Measurements from ENCODE around the gene CTSZ. TPM values are rescaled to one million over a fixed set of nuclear protein-coding genes. Genes with fewer than 3 reads are reported as not detected.
"Not testable (repeated sequence)": the region's sequence is repeated elsewhere in the genome, so short reads cannot be mapped to it uniquely, and the experiment has no call there.

The CTSZ gene
- total RNA-seq, 2 donors from 2014 or later, result 283 to 307 TPM

GRCh38 chr20:58969439-58969838, 37.6 kb downstream of the CTSZ start:
- ATAC-seq, result no peak
- no peak for DNase-seq
- intact Hi-C loops (cut with DNase I, micrococcal nuclease), result no loop called here

- ATAC-seq (no peak), DNase-seq (no peak)
- intact Hi-C loops (cut with DNase I, micrococcal nuclease), result no loop called here
Observed at GRCh38 chr20:58967652-58968429, 39.2 kb downstream of the CTSZ start.

DNA sequence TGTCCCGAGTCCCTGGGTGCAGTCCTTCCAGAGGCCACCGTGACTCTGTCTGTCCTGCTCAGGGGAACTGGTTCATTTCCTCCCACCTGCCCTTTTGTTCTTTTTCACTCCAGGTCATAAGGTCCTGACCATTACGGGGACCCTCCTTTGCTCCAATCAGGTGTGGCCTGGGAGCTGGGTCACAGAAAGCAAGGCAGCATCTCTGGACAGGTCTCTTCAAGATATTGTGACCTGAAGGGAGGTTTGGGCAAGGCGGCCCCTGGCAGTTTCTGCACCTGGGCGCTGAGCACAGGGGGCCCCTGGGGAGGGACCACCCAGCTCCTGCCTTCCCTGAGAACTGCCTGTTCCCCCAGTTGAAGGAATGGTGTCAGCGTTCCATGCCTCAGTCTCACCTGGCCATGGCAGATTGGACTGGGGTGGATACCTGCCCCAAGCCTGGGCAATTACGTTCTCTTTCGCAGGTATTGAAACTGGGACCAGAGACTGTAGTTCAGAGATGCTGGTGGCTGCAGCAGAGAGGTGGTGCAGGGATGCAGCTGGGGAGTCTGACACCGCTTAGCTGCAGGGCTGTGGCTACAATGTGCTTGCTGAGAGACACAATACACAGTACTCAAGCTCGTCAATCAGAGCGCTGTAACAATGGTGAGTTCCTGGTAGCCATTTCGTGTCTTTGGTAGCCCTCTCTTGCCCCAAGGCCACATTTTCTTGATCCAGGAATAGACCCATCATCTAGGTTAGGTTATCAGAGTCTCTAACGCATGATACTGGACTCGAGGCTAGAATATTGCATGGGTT, 41.6 kb downstream of the CTSZ start:
- DNase-seq, result no peak
- intact Hi-C loops (cut with DNase I, micrococcal nuclease), result no loop called here

DNA sequence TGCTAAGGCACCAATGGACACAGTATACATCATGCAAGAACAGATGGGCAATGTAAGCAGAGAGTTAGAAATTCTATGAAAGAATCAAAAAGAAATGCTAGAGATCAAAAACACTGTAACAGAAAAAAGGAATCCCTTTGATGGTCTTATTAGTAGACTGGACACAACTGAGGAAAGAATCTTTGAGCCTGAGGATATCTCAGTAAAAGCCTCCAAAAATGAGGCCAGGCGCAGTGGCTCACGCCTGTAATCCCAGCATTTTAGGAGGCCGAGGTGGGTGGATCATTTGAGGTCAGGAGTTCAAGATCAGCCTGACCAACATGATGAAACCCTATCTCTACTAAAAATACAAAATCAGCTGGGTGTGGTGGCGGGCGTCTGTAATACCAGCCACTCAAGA, 43.1 kb downstream of the CTSZ start:
- intact Hi-C loops (cut with DNase I, micrococcal nuclease); DNase-seq; ATAC-seq: not testable (repeated sequence)

More for the DNA sequence above, 41.6 kb downstream of the CTSZ start:
- no peak for ATAC-seq

DNA sequence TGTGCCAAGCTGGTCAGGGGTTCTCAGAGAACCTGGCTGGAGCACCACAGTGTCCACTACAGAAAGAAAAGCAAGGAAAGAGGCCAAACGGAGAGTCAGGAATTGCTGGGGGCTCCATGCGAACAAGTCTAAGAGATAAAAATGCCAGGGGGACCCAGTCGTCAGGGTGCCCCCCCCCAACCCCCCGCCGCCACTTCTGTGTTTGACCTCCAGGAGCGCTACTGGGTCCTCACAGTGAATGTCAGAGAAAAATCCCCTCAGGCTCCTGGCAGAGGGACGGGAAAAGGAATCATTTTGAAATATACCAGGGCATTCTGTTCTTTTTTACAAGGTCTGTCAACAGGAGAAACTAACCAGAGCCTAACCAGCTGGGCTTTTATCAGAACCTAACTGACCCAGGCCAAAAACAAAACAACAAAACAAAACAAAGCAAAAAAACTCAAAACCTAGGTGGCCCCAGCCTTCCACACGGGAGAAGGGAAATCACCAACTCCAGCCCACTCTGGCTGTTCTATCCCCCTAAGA, 43.9 kb downstream of the CTSZ start:
- intact Hi-C loops (cut with DNase I, micrococcal nuclease), result no loop called here
- ATAC-seq (no peak), DNase-seq (no peak)

DNA sequence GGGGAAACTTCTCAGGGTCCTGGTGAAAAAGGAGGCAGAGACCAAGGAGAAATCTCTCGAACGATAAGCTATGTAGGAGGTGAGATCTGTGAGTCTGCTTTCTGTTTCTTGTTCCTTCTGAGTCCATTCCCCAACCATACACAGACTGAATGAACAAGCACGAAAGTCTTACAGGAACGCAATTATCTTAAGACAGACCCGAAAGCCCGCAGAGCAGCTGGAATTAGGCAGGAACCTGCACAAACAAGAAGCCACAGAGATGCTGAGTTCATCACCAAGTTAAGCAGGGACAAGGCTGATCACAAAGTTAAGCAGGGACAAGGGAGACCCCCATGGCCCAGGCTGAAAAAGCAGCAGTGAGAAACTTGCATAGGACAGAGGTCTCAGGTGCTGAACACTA, 47.4 kb downstream of the CTSZ start:
- DNase-seq (no peak), ATAC-seq (no peak)
- intact Hi-C loops (cut with DNase I, micrococcal nuclease), result no loop called here

GRCh38 chr20:58956078-58956477, 51.0 kb downstream of the CTSZ start:
- DNase-seq, result no peak
- intact Hi-C loops (cut with DNase I, micrococcal nuclease), result no loop called here
- ATAC-seq, result no peak

GRCh38 chr20:58953050-58953449, 54.0 kb downstream of the CTSZ start:
- no peak for ATAC-seq
- no peak for DNase-seq
- intact Hi-C loops (cut with DNase I, micrococcal nuclease), result no loop called here

DNA sequence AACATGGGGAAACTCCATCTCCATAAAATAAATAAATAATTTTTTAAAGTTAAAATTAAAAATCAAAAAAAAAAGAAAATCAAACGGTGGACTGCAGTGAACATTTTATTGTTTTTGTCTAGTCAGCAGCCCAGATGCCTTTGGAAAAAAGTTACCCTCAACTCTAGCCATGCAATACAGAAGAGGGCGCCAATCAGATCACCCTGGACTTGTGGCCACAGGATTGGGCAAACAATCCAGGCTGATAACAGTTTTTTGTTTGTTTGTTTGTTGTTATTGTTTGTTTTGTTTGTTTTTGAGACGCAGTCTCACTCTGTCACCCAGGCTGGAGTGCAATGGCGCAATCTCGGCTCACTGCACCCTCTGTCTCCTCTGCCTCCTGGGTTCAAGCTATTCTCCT, 56.5 kb downstream of the CTSZ start:
- DNase-seq (no peak), ATAC-seq (no peak)
- intact Hi-C loops (cut with DNase I, micrococcal nuclease), result no loop called here

GRCh38 chr20:58947797-58948388, 59.2 kb downstream of the CTSZ start:
- intact Hi-C loops (cut with DNase I, micrococcal nuclease); DNase-seq; ATAC-seq: not testable (repeated sequence)

DNA sequence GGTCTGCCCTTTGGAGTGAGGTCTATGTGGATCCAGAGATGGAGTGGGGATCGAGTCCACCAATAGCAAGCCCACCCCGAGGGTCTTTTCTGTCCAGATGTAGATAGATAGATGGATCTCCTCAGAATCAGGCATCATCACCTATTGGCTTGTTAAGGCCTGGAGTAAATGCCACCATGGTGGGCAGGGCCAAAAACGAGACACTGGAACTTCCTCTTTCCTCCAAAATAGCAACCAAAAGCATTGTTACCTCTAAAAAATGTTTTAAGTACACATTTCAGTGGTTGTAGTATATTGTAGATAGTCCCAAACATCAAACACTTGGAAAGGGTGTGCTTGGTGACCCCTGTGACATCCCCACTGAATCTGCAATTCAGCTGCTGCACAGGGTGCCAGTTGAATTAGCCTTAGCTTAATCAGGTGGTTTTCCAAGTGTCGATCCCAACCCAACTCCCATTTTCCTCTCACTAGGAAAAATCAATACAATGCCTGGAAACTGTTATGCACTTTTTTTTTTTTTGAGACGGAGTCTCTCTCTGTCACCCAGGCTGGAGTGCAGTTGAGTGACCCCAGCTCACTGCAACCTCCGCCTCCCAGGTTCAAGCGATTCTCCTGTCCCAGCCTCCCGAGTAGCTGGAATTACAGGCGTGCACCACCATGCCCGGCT, 61.0 kb downstream of the CTSZ start:
- intact Hi-C loops (cut with DNase I, micrococcal nuclease), result no loop called here
- DNase-seq, result no peak
- ATAC-seq, result no peak

Other genes with a start within 250 kb of the CTSZ start
- gene GNAS-AS1, start 156.4 kb downstream of the CTSZ start, total RNA-seq, result 1 to 10 TPM in 1 of 2 donors, under 1 TPM in 1; 0.87 to 1.1 TPM
- 100 to 1,000 TPM; 651 to 725 TPM for gene GNAS, start 154.5 kb downstream of the CTSZ start, total RNA-seq
- 10 to 100 TPM; 41.2 to 43.5 TPM for gene NELFCD, start 26.0 kb downstream of the CTSZ start, total RNA-seq
- not detected for gene TUBB1, start 12.2 kb upstream of the CTSZ start, total RNA-seq
- 10 to 100 TPM; 64.2 to 79.2 TPM for gene ATP5F1E, start 25.1 kb upstream of the CTSZ start, total RNA-seq
- 100 to 1,000 TPM; 125 to 137 TPM for gene PRELID3B, start 35.5 kb upstream of the CTSZ start, total RNA-seq
- gene ZNF831, start 156.6 kb upstream of the CTSZ start, total RNA-seq, result under 1 TPM; 0.15 to 0.61 TPM

All from left colon (tissue), 2 donors.